Measurements from ENCODE around the gene ZNF691.

GRCh38 chr1:42877380-42877779, 31.0 kb downstream of the ZNF691 start:
- TF ChIP-seq CTCF (conservative IDR thresholded peaks at IDR 0.05; ENCODE audit: low read depth, low read length) = no peak
- no peak for TF ChIP-seq EZH2 (IDR thresholded peaks at IDR 0.05; ENCODE audit: borderline replicate concordance, low read depth, low read length, poor library complexity, severe bottlenecking)

Measured in A673 (cell line).